Cardiac fibroblast (primary cell): ENCODE data around the gene ETV7.

Source experiments
- DNase-seq, 2 donors: peaks; one replicate each; pipeline versions ENCODE4 v3.0.0 to v3.0.0-alpha.2; 2010; ENCODE audit warnings: low read depth in 2 of 2
- H3K4me3 ChIP-seq, 2 donors: replicated peaks in 1 of 2; 1 replicate in 1 of 2; 2 replicates in 1 of 2; pipeline ENCODE4 v1.5.1; 2011; ENCODE audit warnings: low read depth in 2 of 2, low read length in 2 of 2, mild to moderate bottlenecking in 2 of 2, moderate library complexity in 1 of 2
- TF ChIP-seq, protein P1 (sequence below): IDR thresholded peaks from one replicate; pipeline ENCODE4 v1.5.1; 2011; ENCODE audit warnings: low read depth, mild to moderate bottlenecking, low read length, inconsistent platforms

The ETV7 gene

DNA sequence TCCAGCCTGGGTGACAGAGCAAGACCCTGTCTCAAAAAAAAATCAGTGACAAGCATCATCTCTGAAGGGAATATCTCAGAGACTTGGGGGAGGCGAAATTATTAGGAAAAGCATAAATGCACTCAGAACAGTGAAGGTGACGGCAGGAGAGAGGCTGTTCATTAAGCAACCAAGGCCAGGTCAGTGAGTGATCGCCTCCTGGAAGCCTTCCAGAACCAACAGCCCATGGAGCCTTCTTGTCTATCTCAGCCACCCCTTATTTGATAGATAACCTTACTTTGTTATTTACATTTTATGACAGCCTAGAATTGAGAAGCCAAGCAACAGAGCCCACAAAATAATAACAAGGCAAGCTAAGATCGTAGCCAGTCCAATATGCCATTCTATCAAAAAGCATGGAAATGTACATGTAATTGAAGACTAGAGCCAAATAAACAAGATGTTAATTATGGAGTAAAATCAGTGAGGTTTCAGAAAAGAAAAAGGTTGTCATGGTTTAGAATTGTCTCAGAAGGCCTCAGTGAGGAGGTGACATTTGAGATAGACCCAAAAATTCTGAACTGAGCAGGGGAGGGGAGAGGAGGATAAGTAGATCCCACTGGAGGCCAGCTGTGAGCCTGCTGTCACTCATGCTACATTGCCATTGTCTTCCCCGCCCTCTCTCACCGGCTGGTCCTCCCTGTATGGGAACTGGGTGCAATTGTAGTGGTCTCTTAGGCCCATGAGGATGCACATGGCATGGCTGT, 68.6 kb downstream of the ETV7 start:
- no peak overlapping the region for H3K4me3 ChIP-seq
- TF ChIP-seq, protein P1, sequence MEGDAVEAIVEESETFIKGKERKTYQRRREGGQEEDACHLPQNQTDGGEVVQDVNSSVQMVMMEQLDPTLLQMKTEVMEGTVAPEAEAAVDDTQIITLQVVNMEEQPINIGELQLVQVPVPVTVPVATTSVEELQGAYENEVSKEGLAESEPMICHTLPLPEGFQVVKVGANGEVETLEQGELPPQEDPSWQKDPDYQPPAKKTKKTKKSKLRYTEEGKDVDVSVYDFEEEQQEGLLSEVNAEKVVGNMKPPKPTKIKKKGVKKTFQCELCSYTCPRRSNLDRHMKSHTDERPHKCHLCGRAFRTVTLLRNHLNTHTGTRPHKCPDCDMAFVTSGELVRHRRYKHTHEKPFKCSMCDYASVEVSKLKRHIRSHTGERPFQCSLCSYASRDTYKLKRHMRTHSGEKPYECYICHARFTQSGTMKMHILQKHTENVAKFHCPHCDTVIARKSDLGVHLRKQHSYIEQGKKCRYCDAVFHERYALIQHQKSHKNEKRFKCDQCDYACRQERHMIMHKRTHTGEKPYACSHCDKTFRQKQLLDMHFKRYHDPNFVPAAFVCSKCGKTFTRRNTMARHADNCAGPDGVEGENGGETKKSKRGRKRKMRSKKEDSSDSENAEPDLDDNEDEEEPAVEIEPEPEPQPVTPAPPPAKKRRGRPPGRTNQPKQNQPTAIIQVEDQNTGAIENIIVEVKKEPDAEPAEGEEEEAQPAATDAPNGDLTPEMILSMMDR: no peak
- no peak for DNase-seq

DNA sequence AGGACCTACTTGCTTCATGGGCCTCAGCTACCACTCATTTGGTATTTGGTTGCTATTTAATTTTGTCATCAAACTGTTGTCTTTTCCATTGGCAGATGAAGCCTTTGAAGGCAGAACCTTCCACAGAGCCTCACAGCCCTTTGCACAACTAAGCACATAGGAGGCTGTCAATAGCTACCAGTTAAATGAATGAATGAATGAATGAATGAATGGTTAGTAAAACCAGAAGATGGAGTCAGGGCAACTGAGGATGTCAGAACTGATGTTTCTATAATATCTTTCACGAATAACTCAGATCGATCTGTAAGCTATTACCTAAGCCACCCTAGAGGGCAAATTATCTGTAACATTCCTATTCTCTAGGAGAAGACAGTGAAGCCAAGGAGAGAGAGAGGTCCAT, 69.8 kb downstream of the ETV7 start:
- no peak overlapping the region for H3K4me3 ChIP-seq
- TF ChIP-seq, protein P1: no peak
- no peak for DNase-seq
